LHCN-M2 (cell line): ENCODE results near the gene APRT. TPM values are rescaled to one million over a fixed set of nuclear protein-coding genes. Genes with fewer than 3 reads are reported as not detected.
A peak's percentile ranks its signal among the peaks of the same experiment; 100 is the strongest.
"Not testable (repeated sequence)": the region's sequence is repeated elsewhere in the genome, so short reads cannot be mapped to it uniquely, and the experiment has no call there.

Experiments used
- DNase-seq: peaks from one replicate; pipeline ENCODE4 v3.0.0-alpha.2; 2012; ENCODE audit warnings: low read depth
- total RNA-seq: library from RNA; depleted of rRNA; stranded (reverse); fragments of >200 nt; gene quantifications from 2 replicates; pipeline ENCODE4 v1.2.3, GENCODE V29; 2014

APRT gene
- total RNA-seq, 1 experiment from 2014 or later, result 145 TPM

DNA sequence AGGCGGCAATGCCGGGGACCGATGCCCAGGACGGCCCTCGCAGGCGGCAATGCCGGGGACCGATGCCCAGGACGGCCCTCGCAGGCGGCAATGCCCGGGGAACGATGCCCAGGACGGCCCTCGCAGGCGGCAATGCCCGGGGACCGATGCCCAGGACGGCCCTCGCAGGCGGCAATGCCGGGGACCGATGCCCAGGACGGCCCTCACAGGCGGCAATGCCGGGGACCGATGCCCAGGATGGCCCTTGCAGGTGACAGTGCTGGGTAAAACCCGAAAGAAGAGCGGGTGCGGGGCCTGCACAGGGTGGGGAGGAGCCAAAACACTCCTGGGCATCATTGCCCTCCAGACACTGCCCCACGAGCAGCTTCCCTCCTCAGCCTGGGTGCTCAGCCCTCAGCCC is 11.9 kb upstream of the APRT start:
- DNase-seq, result not testable (repeated sequence)

DNA sequence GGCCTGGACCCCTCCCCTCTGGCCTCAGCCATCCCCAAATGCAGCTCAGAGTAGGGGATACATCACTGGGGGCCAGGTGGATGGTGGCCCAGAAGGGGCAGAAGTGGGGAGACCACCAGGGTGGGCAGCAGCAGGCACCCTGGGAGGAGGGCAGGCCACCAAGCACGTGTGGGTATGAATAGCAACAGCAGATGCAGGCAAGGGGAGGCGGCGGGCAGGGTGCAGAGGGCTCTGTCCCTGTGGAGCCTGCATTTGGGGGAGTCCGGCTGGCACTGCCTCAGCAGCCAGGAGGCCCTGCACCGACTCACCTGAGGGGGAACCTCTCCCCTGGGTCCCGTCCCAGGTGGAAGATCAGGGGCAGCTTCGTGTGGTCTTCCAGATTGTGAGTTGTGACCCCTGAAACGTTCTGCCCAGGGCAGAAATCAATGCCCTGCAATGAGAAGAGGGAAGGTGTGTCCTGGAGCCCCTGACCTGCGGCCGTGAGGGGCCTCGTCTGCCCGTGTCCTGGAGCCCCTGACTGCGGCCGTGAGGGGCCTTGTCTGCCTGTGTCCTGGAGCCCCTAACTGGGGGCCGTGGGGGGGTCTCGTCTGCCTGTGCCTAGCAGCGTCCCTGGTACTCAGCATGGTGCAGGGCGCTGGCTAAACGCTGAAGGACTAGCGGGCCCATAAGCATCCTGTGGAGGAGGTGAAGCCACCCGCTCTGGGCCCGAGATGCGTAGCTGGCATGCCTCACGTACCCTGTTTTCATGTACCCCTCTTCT is 10.7 kb upstream of the APRT start:
- DNase-seq, result no peak

DNA sequence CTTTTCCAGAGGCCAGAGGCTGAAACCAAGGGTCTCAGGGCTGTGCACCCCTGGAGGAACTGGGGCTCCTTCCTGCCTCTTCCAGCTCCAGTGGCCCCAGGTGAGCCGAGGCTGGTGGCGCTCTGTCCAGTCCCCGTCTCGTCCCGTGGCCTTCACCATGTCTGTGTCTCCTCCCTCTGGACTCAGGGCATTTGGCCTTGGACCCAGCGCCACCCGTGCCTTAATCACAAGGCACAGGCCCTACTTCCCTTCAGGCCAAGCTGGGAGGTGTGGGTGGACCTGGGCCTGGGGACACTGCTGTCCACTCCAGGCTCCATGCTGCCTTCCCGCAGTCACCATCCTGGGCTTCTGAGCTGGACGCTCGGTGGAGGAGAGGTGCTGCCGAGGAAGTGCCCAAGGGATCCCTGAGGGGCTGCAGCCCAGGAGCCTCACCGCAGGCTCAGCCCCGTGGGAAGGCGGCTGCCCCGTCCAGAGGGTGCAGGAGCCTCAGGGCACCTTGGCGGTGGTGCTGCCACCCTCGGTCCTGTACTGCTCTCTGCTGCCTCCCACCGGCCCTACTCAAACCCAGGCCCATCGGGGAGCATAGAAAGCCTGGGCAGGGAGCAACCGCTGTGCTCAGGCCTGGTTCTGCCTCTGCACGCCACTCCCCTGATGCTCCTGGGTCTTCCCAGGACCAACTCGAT is 9.6 kb upstream of the APRT start:
- no peak for DNase-seq

DNA sequence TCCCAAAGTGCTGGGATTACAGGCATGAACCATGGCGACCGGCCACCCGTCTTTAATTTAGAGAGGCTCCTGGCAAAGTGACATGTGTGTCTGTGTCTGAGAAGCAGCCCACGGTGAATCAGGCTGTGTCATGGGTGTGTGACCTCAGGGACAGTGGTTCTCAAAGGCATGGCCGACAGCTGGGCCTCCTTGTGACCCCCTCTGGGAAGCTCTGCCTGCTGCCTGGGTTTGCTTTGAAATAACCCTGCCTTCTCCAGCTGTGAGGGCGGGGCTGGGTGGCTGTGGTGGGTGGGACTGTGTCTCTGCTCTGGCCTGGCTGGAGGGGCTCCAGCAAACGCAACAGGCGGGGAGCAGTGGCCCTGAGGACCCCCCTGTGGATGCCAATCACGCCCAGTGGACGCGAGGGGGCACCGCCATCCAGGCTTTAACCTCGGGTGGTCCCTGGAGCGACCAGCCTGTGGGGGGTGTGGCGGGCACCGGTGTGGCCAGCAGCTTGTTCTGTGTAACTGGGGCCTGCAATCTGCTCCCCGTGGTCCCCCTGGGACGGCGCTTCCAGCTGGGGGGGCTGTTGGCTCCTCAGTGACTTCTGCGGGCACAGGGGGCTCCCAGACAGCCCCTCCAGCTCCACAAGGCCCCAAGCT is 8.8 kb upstream of the APRT start:
- no peak for DNase-seq

DNA sequence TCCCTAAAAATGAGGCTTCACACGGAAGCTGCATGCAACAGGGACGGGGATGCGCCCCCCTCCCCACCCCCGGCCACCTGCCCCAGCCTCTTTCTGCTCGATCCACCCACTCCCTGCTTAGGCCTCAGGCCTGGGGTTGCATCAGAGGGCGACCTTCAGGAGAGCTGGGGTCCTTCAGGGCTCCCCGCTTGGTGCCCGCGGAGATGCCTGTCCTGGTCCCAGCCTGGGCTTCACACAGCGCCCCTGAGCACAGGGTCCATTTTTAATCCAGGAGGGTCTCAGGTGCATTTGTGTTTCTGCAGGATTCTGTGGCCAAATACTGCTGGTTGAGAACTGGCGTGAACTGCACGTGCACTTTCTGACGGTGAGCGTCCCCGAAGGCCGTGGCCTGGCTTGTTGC is 7.4 kb upstream of the APRT start:
- DNase-seq, result no peak

DNA sequence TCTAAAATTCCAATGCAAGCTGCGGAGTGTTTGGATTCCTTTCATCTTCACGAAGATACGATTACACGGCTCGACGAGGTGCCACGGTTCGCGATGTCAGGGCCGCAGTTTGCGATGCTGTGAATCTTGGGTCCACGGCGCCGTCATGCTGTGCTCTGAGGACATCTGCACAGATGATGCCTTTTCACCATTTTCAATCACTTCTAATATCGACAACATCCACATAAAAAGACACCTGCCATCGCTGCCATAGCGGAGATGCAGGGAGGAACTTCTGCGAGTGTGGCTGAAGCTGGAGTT is 6.8 kb upstream of the APRT start:
- no peak for DNase-seq

DNA sequence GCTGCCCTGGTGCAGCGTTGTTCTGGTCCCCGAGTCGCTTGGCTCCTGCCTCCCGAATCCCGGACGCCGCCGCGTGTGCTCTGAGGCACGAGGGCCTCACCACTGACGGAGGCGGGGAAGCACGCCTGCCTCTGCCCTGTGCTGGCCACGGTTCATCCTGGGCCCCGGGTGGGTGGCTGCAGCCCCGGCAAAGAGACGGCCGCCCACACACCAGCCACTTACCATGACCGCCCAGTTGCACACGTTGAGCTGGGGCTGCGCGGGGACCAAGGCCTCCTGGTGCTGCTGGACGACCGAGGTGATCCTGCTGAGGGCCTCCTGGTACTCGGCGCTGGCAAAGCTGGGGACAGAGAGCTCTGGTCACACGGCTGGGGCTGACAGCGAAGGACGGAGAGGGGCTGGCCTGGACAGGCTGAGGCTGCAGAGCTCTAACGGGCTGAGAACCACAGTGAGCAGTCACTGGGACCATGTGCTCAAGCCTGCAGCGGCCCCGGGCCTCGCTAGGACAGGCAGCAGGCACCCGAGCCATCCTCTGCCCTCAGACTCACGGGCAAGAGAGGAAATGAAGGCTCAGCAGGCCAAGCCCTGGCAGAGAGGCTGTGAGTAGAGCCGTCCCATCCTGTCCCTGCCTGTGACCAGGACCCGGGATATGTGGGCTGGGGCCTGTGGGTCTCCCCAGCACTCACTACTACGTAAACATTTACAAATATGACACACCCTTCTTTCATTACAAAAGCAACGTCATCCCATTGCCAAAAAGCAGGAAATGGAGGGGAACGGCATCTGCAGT is 6.3 kb upstream of the APRT start:
- no peak for DNase-seq

DNA sequence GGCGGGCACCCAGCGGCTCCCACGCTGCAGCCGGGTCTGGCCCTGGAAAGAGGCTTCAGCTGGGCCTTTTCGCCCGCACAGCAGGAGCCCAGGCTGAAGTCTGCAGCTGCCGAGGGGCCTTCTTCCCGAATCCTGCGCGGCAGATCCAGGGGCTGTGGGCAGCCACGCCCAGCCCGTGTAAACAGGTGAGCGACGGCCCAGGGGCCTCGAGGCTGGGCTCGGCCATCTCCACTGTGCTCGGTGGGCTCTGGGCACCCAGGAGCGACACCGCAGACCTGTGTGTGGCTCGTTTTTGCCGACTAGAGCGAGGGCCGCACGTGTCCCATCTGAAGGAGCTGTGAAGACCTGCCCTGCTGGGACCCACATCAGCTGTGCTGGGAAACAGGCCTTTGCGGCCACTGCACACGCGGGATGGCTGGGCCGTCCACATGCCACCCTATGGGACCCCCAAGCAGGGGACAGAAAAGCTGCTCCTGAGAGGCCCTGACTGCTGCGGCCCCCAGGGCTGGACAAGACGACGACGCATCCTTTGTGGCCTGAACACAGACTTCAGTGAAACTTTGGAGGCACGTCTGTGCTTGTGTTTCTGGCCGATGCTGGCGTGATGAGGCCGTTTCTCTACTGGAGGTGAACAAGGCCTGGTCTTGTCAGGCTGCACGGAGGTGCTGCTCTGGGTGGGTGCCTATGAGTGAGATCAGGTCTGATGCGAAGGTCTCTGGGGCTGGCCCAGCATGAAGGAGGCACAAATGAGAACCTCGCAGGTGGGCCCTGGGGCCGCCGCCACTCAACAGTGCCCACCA is 5.2 kb upstream of the APRT start:
- no peak for DNase-seq

DNA sequence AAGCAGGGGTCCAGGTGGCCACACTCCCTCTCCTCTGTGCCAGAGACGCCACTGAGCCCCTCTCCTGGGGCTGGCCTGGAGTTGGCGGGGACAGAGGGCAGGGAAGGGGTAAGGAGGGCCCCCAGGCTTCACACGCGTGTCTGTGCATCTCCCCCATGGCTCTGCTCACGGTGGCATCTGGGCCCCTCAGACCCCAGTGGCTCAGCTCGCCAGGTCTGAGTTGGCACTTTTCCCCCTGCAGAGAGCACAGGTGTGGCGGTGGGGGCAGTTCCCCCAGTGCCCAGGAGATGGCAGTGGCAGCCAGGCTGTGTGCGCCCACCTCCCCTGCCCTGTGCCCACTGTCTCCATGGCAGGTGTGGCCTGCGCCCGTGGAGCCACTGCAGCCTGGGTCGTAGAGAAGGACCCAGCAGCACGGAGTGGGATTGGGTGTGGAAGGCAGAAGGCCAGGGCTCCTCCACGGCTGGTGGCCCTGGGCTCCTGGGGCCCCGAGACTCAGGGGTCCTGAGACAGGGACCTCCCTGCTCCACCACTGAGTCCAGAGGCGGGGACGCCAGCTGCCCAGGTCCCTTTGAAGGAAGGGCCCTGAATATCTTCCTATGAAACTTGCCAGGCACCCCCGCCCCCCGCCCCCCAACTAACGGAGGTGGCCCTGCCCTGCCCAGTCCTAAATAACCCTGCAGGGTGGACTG is 4.3 kb upstream of the APRT start:
- DNase-seq, result no peak

DNA sequence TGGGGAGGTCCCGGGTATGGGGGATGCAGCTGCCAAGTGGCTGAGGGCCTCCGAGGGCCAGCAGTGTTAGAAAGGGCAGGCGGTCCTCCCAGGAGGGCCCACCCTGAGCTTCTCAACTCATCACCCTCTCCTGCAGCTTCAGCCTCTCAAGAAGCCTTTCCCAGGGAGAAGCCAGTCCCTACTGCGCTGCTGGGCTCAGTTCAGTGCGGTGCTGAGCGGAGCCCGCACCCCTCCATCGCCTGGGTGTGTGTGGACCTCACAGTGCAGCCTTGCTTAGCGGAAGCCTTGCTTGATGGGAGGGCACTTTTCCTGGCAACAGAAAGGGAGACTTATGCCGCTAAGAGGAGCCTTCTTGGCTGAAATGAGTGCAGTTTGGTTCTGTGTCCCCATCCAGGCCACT is 3.5 kb upstream of the APRT start:
- no peak for DNase-seq

DNA sequence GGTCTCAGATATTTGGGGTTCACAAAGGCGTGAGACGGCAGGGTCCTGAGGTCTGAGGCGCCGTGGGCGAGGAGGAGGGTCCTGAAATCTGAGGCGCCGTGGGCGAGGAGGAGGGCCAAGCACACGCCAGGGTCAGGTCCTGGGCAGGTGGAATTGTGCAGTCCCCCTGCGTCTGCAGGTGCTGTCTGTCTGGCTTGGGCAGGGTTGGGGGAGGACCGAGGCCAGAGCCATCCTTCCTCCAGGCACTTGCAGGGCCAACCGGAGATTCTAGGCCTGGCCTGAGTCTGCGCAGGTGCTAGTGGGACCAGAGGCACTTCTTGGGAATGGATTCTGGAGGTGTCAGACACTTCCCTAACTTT is 2.4 kb upstream of the APRT start:
- no peak for DNase-seq

DNA sequence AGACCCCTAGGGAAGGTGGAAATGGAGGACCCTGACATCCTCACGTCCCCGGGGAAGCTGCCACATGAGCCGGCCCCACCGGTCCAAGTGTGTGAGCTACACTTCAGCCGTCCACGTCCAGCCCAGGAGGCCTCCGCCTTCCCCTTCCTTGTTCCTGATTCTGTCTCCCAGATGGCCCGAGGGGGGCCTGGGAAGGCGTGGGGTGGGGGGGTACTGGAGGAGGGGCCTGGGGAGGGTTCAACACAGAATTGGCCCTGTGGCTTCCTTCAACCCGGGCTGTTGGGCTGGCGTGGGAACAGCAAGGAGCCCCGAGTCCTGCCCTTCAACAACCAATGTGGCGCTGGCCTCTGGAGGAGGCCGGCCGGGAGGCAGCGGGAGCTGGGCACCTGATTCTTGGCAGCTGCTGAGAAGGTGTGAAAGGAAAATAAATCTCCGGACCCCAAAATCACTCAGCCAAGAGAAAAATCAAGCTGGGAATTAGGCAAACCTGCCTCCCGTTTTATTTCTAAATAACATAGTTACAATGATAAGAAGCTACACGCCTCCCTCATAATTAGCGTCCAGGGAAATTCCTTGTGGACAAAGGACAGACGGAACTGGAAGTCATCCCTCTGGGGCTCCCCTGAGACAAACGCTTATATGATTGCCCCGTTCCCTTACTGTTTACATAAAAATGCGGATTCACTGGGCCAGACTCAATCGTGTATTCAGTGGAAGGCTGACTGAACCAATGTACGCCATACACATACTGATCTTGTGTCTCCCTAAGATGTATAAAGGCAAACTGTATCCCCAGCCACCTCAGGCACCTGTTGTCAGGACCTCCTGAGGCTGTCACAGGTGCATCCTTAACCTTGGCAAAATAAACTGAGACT is 1.8 kb upstream of the APRT start:
- DNase-seq, result no peak

DNA sequence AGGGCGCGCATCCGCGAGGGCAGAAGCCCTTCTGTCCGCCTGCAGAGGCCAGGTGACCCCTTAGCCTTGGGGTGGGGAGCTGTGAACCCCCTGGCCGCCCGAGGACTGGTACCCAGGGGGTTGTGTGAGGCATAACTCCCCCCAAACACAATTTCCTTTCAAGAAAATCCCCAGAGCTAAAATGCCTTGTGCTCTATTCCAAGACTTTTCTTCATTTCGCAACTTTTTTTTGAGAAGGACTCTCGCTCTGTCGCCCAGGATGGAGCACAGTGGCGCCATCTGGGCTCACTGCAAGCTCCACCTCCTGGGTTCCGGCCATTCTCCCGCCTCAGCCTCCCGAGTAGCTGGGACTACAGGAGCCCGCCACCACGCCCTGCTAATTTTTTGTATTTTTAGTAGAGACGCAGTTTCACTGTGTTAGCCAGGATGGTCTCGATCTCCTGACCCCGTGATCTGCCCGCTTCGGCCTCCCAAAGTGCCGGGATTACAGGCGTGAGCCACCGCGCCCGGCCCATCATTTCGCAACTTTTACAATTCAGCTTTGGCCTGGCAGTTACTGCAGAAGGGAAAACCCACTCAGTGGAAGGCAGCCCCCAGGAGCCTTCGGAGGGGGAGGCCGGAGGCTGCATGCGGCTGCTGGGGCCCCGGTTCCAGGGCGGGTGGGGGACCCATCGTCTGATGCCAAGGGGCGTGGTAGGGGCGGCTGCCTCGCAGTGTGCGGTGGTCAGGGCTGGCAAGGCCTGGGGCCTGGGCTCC is 963 bp upstream of the APRT start:
- peak; percentile 41 for DNase-seq

DNA sequence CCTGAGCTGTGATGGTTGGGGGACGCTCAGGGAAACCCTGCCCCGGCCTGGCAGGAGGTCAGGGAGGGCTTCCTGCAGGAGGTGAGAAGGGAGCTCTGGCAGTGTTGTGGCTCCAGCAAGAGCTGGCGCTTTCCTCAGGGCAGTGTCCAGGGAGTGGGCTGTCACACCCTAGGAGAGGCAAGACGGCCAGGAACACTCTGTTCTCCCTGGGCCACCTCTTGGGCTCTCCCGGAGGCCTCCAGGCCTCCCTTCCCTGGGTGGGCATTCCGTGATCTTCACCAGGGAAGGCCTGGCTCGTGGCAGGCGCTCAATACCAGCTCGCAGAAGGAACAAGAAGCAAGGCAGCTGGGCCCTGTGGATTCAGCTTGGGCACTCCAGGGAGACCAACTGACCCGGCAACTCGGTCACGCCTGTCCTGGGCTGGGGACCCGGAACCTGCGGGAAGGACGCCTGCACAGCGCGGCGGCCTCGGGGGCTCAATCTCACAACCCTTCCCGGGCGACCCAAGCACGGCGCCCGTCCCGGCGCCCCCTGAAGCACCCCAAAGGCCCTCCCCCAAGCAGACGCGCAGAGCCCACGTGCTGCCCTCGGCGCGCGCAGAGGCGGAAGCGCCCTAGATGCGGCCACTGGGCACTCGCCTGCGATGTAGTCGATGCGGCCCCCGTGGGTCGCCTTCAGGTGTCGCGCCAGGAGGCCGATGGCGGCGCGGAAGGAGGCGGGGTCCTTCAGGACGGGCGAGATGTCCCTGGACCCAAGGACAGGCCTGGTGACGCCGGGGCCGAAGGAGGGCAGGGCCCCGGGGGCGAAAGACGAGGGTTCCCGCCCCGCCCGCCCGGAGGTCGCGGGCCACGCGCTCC is 588 bp downstream of the APRT start:
- DNase-seq, result peak; percentile 88

DNA sequence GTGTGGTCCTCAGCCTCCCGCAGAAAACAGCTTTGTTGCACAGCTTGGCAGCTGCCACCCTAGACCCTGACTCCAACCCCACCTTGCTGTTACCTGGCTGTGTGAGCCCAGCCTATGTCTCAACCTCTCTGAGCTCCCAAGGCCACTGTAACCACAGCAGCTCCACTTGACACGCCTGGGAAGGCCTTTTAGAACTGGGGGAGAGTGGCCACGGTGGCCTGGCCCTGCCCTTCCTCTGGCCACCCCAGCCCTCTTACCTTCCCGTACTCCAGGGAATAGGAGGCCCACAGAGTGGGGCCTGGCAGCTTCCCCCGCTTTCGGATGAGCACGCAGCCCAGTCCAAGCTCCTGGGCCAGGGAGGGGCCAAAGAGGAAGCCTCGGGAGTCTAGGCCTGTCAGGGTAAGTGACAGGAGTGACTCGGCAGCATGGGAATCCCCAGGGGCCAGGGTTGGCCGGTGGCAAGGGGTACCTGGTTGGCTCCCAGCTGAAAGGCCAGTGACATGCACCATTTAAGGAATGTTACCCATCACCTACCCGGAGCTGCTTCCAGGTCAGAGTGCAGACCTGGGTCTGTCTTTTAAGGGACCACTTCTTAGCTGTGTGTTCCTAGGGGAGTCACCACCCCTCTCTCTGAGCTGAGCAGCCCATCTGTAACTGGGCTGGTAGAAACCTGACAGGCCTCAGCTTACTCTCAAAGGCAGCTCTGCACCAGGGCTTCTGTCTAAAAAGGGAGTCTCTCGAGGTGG is 1.4 kb downstream of the APRT start:
- no peak for DNase-seq

DNA sequence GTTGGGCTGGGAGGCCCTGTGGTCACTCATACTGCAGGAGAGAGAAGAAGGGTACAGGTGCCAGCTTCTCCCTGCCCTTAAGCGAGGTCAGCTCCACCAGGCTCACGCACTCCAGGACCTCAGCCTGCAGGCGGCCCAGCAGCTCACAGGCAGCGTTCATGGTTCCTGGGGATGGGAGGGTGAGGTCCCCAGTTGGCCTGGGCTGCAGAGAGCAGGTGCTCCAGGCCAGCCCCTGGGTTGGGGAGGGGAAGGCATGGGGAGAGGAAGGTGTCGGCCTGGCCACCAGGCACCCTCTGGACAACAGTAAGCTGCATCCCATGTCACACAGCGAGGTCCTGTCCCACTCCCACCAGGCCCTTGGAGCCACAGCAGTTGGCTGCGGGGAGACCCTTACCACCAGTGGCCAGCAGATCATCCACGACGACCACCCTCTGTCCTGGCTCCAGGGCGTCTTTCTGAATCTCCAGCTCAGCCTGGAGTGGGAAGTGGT is 2.0 kb downstream of the APRT start:
- no peak for DNase-seq

DNA sequence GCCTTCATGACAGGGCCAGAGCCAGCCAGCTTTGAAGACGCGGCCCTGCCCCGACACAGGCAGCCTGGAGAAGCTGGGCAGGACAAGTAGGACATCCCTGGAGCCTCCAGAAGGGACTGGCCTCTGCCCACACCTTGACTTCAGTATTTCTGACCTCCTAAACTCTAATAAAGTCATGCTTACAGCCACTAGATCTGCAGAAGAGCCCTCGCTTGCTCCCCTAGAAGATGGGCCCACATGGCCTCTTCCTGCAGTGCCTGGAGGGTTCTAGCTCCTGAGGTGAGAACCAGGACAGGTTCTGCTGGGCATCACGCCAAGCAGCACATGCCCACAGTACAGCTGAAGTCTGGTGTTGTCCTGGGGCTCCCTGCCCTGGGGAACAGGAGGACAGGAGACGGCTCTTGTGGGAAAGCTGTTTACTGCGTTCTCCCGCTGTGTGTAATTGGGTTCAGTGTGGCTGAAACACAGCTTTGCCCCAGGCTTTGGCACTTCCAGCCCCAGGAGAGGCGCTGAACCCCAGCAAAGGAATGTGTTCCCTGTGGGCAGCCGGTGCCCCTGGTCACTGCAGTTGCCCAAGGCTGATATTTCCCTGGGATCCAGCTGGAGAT is 2.6 kb downstream of the APRT start:
- DNase-seq, result no peak
